SU-DHL-6 (cell line): ENCODE measurements around the gene RENBP.

Experiments
- H2AFZ ChIP-seq: fragments of 200-600 bp; sonication (generic); 2 replicates; pipeline ENCODE4 v1.6.1; 2014; ENCODE audit warnings: low read depth, mild to moderate bottlenecking, moderate library complexity, mixed read lengths, antibody characterized with exemption, low read length; ENCODE audit not compliant: severe bottlenecking
- H3F3A ChIP-seq: fragments of 200-600 bp; shearing (Covaris generic); 2 replicates; pipeline ENCODE4 v1.6.0; 2016; ENCODE audit warnings: antibody characterized with exemption, mild to moderate bottlenecking; ENCODE audit not compliant: insufficient read depth
- H3K27ac ChIP-seq: fragments of 200-600 bp; sonication (generic); 2 replicates; pipeline ENCODE4 v1.5.1; 2016; ENCODE audit warnings: low read depth, mild to moderate bottlenecking, low read length, moderate library complexity, mixed read lengths
- H3K27me3 ChIP-seq: fragments of 200-600 bp; sonication (generic), shearing (Covaris generic); 2 replicates; pipeline ENCODE4 v1.6.0; 2014; ENCODE audit warnings: mild to moderate bottlenecking, low read length
- H3K36me3 ChIP-seq: fragments of 200-600 bp; sonication (generic); 2 replicates; pipeline ENCODE4 v1.6.1; 2014; ENCODE audit warnings: mild to moderate bottlenecking, low read length, mixed read lengths
- H3K4me2 ChIP-seq: fragments of 300-600, 200-600 bp; shearing (Covaris generic), sonication (generic); 2 replicates; pipeline ENCODE4 v1.6.0; 2014; ENCODE audit warnings: low read length, low read depth, mild to moderate bottlenecking; ENCODE audit not compliant: poor library complexity, severe bottlenecking
- H3K4me3 ChIP-seq: fragments of 200-600 bp; sonication (generic); 2 replicates; pipeline ENCODE4 v1.5.1; 2014; ENCODE audit warnings: antibody characterized with exemption, low read length, mild to moderate bottlenecking, mixed read lengths; ENCODE audit not compliant: insufficient read depth, poor library complexity, severe bottlenecking
- H3K79me2 ChIP-seq: fragments of 200-600 bp; sonication (generic); 2 replicates; pipeline ENCODE4 v1.6.1; 2014; ENCODE audit warnings: mild to moderate bottlenecking, low read length, moderate library complexity; ENCODE audit not compliant: insufficient read depth
- H3K9ac ChIP-seq: fragments of 200-600 bp; sonication (generic); 2 replicates; pipeline ENCODE4 v1.7.0; 2014; ENCODE audit warnings: mild to moderate bottlenecking, low read length
- H3K9me2 ChIP-seq: fragments of 200-600 bp; sonication (generic); replicated peaks from 2 replicates; pipeline ENCODE4 v1.6.1; 2014; ENCODE audit warnings: low read length; ENCODE audit not compliant: insufficient read depth
- H3K9me3 ChIP-seq: fragments of 200-600 bp; sonication (generic); 2 replicates; pipeline ENCODE4 v1.6.1; 2014; ENCODE audit warnings: low read length, mixed read lengths; ENCODE audit not compliant: insufficient read depth
- H4K20me1 ChIP-seq: fragments of 200-600 bp; sonication (generic); 2 replicates; pipeline ENCODE4 v1.6.1; 2014; ENCODE audit warnings: low read depth, mild to moderate bottlenecking, antibody characterized with exemption, low read length, moderate library complexity, mixed read lengths
- CTCF ChIP-seq: fragments of 200-600 bp; sonication (generic); IDR thresholded peaks from one replicate; pipeline ENCODE4 v1.5.1; 2017; ENCODE audit warnings: antibody characterized with exemption, mild to moderate bottlenecking, low read length, moderate library complexity; ENCODE audit not compliant: insufficient read depth, poor library complexity, severe bottlenecking
- EZH2phosphoT487 ChIP-seq: fragments of 200-600 bp; sonication (generic), shearing (Covaris generic); conservative IDR thresholded peaks from 2 replicates; pipeline ENCODE4 v1.6.1; 2018; ENCODE audit warnings: mild to moderate bottlenecking, antibody characterized with exemption, low read length, moderate library complexity, mixed read lengths

The RENBP gene

DNA sequence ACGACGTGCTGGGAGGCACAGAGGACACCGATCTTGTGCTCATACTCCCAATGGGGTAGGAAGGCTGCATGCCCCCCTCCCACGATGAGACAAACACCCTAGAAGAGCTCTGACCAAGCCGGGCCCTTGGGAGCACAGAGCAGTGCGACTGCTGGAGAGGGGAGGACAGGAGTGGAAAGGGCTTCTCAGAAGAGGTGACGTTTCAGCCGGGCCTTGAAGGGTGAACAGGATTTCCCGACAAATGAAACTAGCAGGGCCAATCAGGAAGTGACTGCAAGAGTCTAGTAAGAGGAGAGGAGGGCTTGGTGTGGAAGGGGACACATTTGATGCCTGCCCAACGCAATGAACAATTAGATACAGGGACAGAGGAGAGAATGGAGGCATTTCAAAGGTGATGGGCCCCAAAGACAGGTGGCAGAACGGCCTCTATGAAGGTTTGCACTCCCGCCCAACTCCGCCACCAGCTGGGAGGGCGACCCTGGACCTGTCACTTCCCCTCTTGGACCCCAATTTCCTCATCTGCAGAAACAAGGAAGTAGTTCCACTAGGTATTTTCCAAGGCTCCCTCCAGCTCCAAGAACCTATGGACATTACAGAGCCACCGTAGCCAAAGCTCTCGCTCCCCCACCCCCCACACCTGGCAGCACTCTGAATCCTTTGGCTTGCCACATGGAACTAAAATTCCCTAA lies 23.2 kb upstream of the RENBP start:
- no peak for TF ChIP-seq CTCF
- TF ChIP-seq EZH2phosphoT487 = no peak
- Histone ChIP-seq H3K9me2 (no peaks in the 10 kb centered on the region), H4K20me1 (peaks cover 19% of the 10 kb centered on the region), H3K27me3 (no peaks in the 10 kb centered on the region), H3K4me3 (peak overlapping the region; percentile 96), H3K36me3 (0 out of 2 replicates have a peak, but pooled peaks cover 4% of the 10 kb centered on the region), H3K4me2 (peak overlapping the region; percentile 96), H3F3A (no peaks in the 10 kb centered on the region), H3K9ac (peak overlapping the region; percentile 100), H3K27ac (peak overlapping the region; percentile 99), H2AFZ (no peak overlapping the region), H3K79me2 (peaks cover 87% of the 10 kb centered on the region), H3K9me3 (no peaks in the 10 kb centered on the region)

GRCh38 chrX:153966841-153967535 lies 22.5 kb upstream of the RENBP start:
- Histone ChIP-seq H2AFZ (no peak overlapping the region), H3K4me2 (peak overlapping the region; percentile 96), H3K27me3 (no peaks in the 10 kb centered on the region), H4K20me1 (peaks cover 19% of the 10 kb centered on the region), H3K9ac (peak overlapping the region; percentile 100), H3K9me3 (no peaks in the 10 kb centered on the region), H3K79me2 (peaks cover 94% of the 10 kb centered on the region), H3F3A (no peaks in the 10 kb centered on the region), H3K4me3 (peak overlapping the region; percentile 96), H3K27ac (no peak overlapping the region; the same call in 1 of the 2 replicates), H3K36me3 (0 out of 2 replicates have a peak, but pooled peaks cover 4% of the 10 kb centered on the region), H3K9me2 (no peaks in the 10 kb centered on the region)
- TF ChIP-seq EZH2phosphoT487 (no peak), CTCF (no peak)

GRCh38 chrX:153966283-153966688 lies 21.8 kb upstream of the RENBP start:
- H3K9me2 ChIP-seq = no peaks in the 10 kb centered on the region
- H3K27me3 ChIP-seq = no peaks in the 10 kb centered on the region
- no peak overlapping the region for H3K27ac ChIP-seq
- peaks cover 19% of the 10 kb centered on the region for H4K20me1 ChIP-seq
- TF ChIP-seq EZH2phosphoT487 (no peak), CTCF (no peak)
- H3K4me3 ChIP-seq = peak overlapping the region; percentile 10
- H3K36me3 ChIP-seq = 0 out of 2 replicates have a peak, but pooled peaks cover 4% of the 10 kb centered on the region
- no peaks in the 10 kb centered on the region for H3F3A ChIP-seq
- peaks cover 98% of the 10 kb centered on the region for H3K79me2 ChIP-seq
- H3K9me3 ChIP-seq = no peaks in the 10 kb centered on the region
- peak overlapping the region; percentile 96 for H3K4me2 ChIP-seq
- H3K9ac ChIP-seq = peak overlapping the region; percentile 100
- no peak overlapping the region for H2AFZ ChIP-seq
